ENCODE results near the gene ZBTB16.

- TF ChIP-seq, protein P1, sequence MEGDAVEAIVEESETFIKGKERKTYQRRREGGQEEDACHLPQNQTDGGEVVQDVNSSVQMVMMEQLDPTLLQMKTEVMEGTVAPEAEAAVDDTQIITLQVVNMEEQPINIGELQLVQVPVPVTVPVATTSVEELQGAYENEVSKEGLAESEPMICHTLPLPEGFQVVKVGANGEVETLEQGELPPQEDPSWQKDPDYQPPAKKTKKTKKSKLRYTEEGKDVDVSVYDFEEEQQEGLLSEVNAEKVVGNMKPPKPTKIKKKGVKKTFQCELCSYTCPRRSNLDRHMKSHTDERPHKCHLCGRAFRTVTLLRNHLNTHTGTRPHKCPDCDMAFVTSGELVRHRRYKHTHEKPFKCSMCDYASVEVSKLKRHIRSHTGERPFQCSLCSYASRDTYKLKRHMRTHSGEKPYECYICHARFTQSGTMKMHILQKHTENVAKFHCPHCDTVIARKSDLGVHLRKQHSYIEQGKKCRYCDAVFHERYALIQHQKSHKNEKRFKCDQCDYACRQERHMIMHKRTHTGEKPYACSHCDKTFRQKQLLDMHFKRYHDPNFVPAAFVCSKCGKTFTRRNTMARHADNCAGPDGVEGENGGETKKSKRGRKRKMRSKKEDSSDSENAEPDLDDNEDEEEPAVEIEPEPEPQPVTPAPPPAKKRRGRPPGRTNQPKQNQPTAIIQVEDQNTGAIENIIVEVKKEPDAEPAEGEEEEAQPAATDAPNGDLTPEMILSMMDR (conservative IDR thresholded peaks at IDR 0.05) = no peak
- no peak for TF ChIP-seq EZH2 (IDR thresholded peaks at IDR 0.05; ENCODE audit: low read depth)
Measured at GRCh38 chr11:114156782-114157181, 97.3 kb downstream of the ZBTB16 start.
